ENCODE data around the gene CCL28.

Gene CCL28

DNA sequence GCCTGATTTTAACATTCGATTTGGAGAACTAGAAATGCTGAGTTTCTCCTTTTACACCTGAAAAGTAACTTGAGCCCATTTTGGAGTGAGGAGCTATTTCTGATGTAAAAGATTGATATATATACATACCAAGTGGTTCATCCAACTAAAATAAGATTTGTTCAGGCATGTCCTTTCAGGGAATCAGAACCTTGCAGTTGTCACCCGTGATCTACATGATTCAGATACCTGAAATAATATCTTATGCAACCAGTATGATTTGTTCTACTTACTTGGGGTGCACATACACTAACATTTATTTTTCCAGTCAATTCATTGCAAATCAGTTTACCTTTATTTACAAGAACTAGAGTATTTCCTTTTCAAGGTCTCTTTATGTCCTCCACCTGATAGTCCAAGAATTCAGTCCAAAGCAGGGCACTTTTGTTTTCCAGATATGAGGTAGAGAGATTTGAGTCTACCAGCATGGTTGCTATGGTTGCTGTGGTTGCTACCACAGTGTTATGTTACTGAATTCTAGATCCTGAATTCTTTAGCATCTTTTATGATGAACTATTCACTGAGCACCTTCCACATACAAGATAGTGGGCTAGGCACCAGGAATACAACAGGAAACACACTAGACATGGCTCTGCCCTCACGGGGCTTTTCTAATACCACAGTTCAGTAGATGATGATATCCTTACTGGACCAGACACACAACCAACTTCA is 49.3 kb downstream of the CCL28 start:
- no peaks in the 10 kb centered on the region for H3K36me3 ChIP-seq (ENCODE audit: control insufficient read depth, insufficient read depth, low read length)
- H3K27me3 ChIP-seq (replicated peaks; ENCODE audit: control insufficient read depth, insufficient read depth, low read length, poor library complexity, severe bottlenecking): no peaks in the 10 kb centered on the region
- H3K9me3 ChIP-seq (ENCODE audit: control insufficient read depth, low read length): no peaks in the 10 kb centered on the region
- no peak overlapping the region for H3K4me3 ChIP-seq (ENCODE audit: insufficient read depth, low read depth, low read length, poor library complexity, severe bottlenecking)
- DNase-seq: no peak
- no peaks in the 10 kb centered on the region for H3K4me1 ChIP-seq (ENCODE audit: control insufficient read depth, insufficient read depth, low read length, poor library complexity, severe bottlenecking)
- no peak overlapping the region for H3K27ac ChIP-seq (ENCODE audit: insufficient read depth, low read length, poor library complexity, severe bottlenecking)

DNA sequence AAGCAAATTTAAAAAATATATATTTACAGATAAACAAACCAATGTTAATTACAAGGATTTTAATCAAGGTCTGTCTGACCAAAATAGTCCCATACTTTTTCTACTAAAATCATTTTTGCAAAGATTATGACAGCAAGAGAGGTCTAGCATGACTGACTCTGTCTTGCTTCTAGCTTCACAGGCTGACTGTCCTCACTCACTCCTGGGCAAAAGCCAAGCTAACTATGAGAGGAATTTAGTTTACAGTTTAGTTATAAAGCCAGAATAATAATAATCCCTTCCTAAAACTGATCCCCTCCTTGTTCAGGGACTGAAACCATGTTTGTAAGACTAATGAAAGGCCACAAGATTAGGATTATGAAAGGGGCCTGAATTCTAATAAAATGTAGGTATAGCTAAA is 53.5 kb downstream of the CCL28 start:
- H3K27me3 ChIP-seq (replicated peaks; ENCODE audit: control insufficient read depth, insufficient read depth, low read length, poor library complexity, severe bottlenecking): no peaks in the 10 kb centered on the region
- H3K4me3 ChIP-seq (ENCODE audit: insufficient read depth, low read depth, low read length, poor library complexity, severe bottlenecking): no peak overlapping the region
- no peaks in the 10 kb centered on the region for H3K36me3 ChIP-seq (ENCODE audit: control insufficient read depth, insufficient read depth, low read length)
- DNase-seq: no peak
- no peaks in the 10 kb centered on the region for H3K4me1 ChIP-seq (ENCODE audit: control insufficient read depth, insufficient read depth, low read length, poor library complexity, severe bottlenecking)
- no peaks in the 10 kb centered on the region for H3K9me3 ChIP-seq (ENCODE audit: control insufficient read depth, low read length)
- H3K27ac ChIP-seq (ENCODE audit: insufficient read depth, low read length, poor library complexity, severe bottlenecking): no peak overlapping the region

DNA sequence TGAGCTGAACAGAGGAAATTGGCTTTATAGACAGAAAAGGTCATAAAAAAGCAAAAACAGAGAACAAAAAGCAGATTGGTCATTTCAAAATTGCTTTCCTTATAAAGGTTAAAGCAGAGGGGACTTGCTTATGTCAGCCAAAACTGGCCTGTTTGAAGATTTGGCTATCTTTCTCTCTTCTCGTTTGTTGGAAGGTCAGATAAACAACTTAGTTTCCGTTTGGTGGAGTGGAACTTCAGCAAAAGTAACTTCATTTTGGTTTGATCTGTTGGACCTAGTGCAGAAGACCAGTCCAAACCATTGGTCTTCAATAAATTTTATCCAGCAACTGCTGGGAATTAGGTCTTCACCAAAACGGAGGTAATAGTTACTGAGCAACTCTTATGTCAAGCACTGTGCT is 53.9 kb downstream of the CCL28 start:
- Histone ChIP-seq H3K9me3 (ENCODE audit: control insufficient read depth, low read length) (no peaks in the 10 kb centered on the region), H3K4me1 (ENCODE audit: control insufficient read depth, insufficient read depth, low read length, poor library complexity, severe bottlenecking) (no peaks in the 10 kb centered on the region), H3K4me3 (ENCODE audit: insufficient read depth, low read depth, low read length, poor library complexity, severe bottlenecking) (no peak overlapping the region), H3K27me3 (replicated peaks; ENCODE audit: control insufficient read depth, insufficient read depth, low read length, poor library complexity, severe bottlenecking) (no peaks in the 10 kb centered on the region), H3K27ac (ENCODE audit: insufficient read depth, low read length, poor library complexity, severe bottlenecking) (no peak overlapping the region), H3K36me3 (ENCODE audit: control insufficient read depth, insufficient read depth, low read length) (no peaks in the 10 kb centered on the region)
- no peak for DNase-seq

GRCh38 chr5:43357878-43358281 is 54.3 kb downstream of the CCL28 start:
- Histone ChIP-seq H3K27me3 (replicated peaks; ENCODE audit: control insufficient read depth, insufficient read depth, low read length, poor library complexity, severe bottlenecking) (no peaks in the 10 kb centered on the region), H3K4me3 (ENCODE audit: insufficient read depth, low read depth, low read length, poor library complexity, severe bottlenecking) (no peak overlapping the region), H3K4me1 (ENCODE audit: control insufficient read depth, insufficient read depth, low read length, poor library complexity, severe bottlenecking) (no peaks in the 10 kb centered on the region), H3K36me3 (ENCODE audit: control insufficient read depth, insufficient read depth, low read length) (no peaks in the 10 kb centered on the region), H3K27ac (ENCODE audit: insufficient read depth, low read length, poor library complexity, severe bottlenecking) (no peak overlapping the region), H3K9me3 (ENCODE audit: control insufficient read depth, low read length) (no peaks in the 10 kb centered on the region)
- DNase-seq: no peak

- Histone ChIP-seq H3K4me1 (ENCODE audit: control insufficient read depth, insufficient read depth, low read length, poor library complexity, severe bottlenecking) (no peaks in the 10 kb centered on the region), H3K27ac (ENCODE audit: insufficient read depth, low read length, poor library complexity, severe bottlenecking) (no peak overlapping the region), H3K4me3 (ENCODE audit: insufficient read depth, low read depth, low read length, poor library complexity, severe bottlenecking) (no peak overlapping the region), H3K36me3 (ENCODE audit: control insufficient read depth, insufficient read depth, low read length) (no peaks in the 10 kb centered on the region), H3K27me3 (replicated peaks; ENCODE audit: control insufficient read depth, insufficient read depth, low read length, poor library complexity, severe bottlenecking) (no peaks in the 10 kb centered on the region), H3K9me3 (ENCODE audit: control insufficient read depth, low read length) (no peaks in the 10 kb centered on the region)
- DNase-seq: no peak
Measured at GRCh38 chr5:43357067-43357466, 55.1 kb downstream of the CCL28 start.

- Histone ChIP-seq H3K27ac (ENCODE audit: insufficient read depth, low read length, poor library complexity, severe bottlenecking) (no peak overlapping the region), H3K27me3 (replicated peaks; ENCODE audit: control insufficient read depth, insufficient read depth, low read length, poor library complexity, severe bottlenecking) (no peaks in the 10 kb centered on the region), H3K4me1 (ENCODE audit: control insufficient read depth, insufficient read depth, low read length, poor library complexity, severe bottlenecking) (no peaks in the 10 kb centered on the region), H3K36me3 (ENCODE audit: control insufficient read depth, insufficient read depth, low read length) (no peaks in the 10 kb centered on the region), H3K9me3 (ENCODE audit: control insufficient read depth, low read length) (no peaks in the 10 kb centered on the region), H3K4me3 (ENCODE audit: insufficient read depth, low read depth, low read length, poor library complexity, severe bottlenecking) (no peak overlapping the region)
- DNase-seq: no peak
Measured at GRCh38 chr5:43354774-43355173, 57.4 kb downstream of the CCL28 start.

DNA sequence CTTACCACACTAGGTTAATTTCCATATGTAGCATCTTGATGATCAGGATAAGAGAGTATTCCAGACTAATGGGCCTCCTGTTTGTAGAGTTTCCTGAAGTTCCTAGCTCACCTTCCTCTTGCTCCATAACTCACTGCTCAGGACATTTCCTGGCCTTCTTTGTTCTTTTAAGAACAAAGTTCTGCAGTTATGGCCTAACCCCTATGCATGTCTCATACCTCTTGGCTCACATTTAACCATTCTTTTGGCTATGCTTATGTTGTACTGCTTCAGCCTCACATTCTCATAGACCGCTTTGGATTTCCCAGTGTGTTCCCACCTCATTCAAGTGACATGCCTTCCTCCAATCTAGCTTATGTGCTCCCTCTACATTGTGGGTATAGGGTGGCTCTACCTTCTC is 58.5 kb downstream of the CCL28 start:
- no peak overlapping the region for H3K4me3 ChIP-seq (ENCODE audit: insufficient read depth, low read depth, low read length, poor library complexity, severe bottlenecking)
- no peaks in the 10 kb centered on the region for H3K36me3 ChIP-seq (ENCODE audit: control insufficient read depth, insufficient read depth, low read length)
- no peak for DNase-seq
- H3K9me3 ChIP-seq (ENCODE audit: control insufficient read depth, low read length): no peaks in the 10 kb centered on the region
- H3K4me1 ChIP-seq (ENCODE audit: control insufficient read depth, insufficient read depth, low read length, poor library complexity, severe bottlenecking): no peaks in the 10 kb centered on the region
- H3K27me3 ChIP-seq (replicated peaks; ENCODE audit: control insufficient read depth, insufficient read depth, low read length, poor library complexity, severe bottlenecking): no peaks in the 10 kb centered on the region
- no peak overlapping the region for H3K27ac ChIP-seq (ENCODE audit: insufficient read depth, low read length, poor library complexity, severe bottlenecking)

DNA sequence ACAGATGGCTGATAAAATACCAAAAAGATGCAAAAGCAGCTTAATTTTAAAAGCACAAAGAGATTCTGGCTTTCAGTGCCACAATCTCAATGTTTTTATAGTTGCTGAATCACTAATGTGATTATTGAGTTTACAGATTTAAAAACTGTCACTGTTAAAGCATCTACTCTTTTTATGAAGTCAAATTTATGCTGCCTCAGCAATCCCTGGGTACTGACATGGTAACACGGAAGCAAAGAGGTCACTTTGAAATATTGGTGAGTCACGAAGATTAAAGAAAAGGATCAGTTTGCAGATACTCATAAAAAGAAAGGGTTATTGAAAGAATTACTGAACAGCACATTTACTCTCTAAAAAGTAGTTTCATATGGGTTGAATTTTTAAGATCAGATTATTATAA is 59.3 kb downstream of the CCL28 start:
- no peak for DNase-seq
- H3K36me3 ChIP-seq (ENCODE audit: control insufficient read depth, insufficient read depth, low read length): no peaks in the 10 kb centered on the region
- H3K4me1 ChIP-seq (ENCODE audit: control insufficient read depth, insufficient read depth, low read length, poor library complexity, severe bottlenecking): no peaks in the 10 kb centered on the region
- no peaks in the 10 kb centered on the region for H3K9me3 ChIP-seq (ENCODE audit: control insufficient read depth, low read length)
- no peaks in the 10 kb centered on the region for H3K27me3 ChIP-seq (replicated peaks; ENCODE audit: control insufficient read depth, insufficient read depth, low read length, poor library complexity, severe bottlenecking)
- no peak overlapping the region for H3K27ac ChIP-seq (ENCODE audit: insufficient read depth, low read length, poor library complexity, severe bottlenecking)
- H3K4me3 ChIP-seq (ENCODE audit: insufficient read depth, low read depth, low read length, poor library complexity, severe bottlenecking): no peak overlapping the region

DNA sequence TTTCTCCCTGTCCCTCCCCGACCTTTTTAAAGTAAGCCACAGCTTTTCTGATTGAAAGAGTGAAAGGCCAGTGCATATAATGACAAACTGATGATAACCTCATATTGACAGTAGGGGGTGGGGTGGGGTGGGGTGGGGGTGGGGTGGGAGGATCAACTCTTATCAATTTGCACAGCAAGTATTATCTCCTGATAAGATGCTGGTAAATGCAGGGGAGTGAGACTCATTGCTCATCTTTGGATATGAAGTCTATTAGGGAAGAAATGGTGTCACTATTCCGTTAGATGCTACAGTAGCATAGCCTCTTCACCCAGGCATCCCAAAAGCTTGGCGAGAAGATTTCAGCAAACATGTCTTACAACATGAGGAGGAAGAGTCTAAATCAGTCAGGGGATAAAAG is 60.1 kb downstream of the CCL28 start:
- Histone ChIP-seq H3K4me1 (ENCODE audit: control insufficient read depth, insufficient read depth, low read length, poor library complexity, severe bottlenecking) (no peaks in the 10 kb centered on the region), H3K27me3 (replicated peaks; ENCODE audit: control insufficient read depth, insufficient read depth, low read length, poor library complexity, severe bottlenecking) (no peaks in the 10 kb centered on the region), H3K27ac (ENCODE audit: insufficient read depth, low read length, poor library complexity, severe bottlenecking) (no peak overlapping the region), H3K9me3 (ENCODE audit: control insufficient read depth, low read length) (no peaks in the 10 kb centered on the region), H3K4me3 (ENCODE audit: insufficient read depth, low read depth, low read length, poor library complexity, severe bottlenecking) (no peak overlapping the region), H3K36me3 (ENCODE audit: control insufficient read depth, insufficient read depth, low read length) (no peaks in the 10 kb centered on the region)
- no peak for DNase-seq

DNA sequence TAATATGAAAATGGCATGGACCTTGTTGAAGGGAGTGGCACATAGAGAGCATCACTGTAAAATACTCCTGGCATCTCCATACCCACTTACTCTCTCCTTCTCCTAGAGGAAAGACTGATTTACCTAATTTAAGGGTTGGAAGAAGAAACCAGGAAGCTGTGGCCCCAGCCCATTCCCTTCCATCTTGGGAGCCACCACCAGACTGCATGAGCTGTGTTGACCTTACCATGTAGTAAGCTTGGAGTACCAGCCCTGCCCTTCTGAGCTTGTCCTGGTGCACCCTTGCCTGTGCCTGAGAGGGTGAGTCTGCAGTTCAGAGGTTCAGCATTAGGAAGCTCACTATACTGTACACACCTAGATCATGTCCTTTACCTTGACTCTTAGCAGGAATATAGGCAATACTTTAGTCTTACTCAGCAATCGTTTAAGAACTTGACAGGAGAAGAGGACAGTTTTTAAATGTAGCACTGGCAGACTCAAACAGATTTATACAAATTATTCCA is 63.3 kb downstream of the CCL28 start:
- Histone ChIP-seq H3K36me3 (ENCODE audit: control insufficient read depth, insufficient read depth, low read length) (no peaks in the 10 kb centered on the region), H3K4me3 (ENCODE audit: insufficient read depth, low read depth, low read length, poor library complexity, severe bottlenecking) (no peak overlapping the region), H3K27me3 (replicated peaks; ENCODE audit: control insufficient read depth, insufficient read depth, low read length, poor library complexity, severe bottlenecking) (no peaks in the 10 kb centered on the region), H3K9me3 (ENCODE audit: control insufficient read depth, low read length) (no peaks in the 10 kb centered on the region), H3K27ac (ENCODE audit: insufficient read depth, low read length, poor library complexity, severe bottlenecking) (no peak overlapping the region), H3K4me1 (ENCODE audit: control insufficient read depth, insufficient read depth, low read length, poor library complexity, severe bottlenecking) (no peaks in the 10 kb centered on the region)
- no peak for DNase-seq

Measured in effector memory CD4-positive, alpha-beta T cell (primary cell).